OCI-LY1 (cell line): ENCODE results near the gene BMF.

Experiments
- H2AFZ ChIP-seq: fragments of 200-600 bp; sonication (generic), shearing (Covaris generic); 2 replicates; pipeline ENCODE4 v1.6.0; 2014; ENCODE audit warnings: antibody characterized with exemption, mild to moderate bottlenecking, low read length
- H3F3A ChIP-seq: fragments of 200-600 bp; sonication (generic), shearing (Covaris generic); 2 replicates; pipeline ENCODE4 v1.6.0; 2014; ENCODE audit warnings: mild to moderate bottlenecking, antibody characterized with exemption, low read length, moderate library complexity; ENCODE audit not compliant: insufficient read depth
- H3K27ac ChIP-seq: fragments of 200-600 bp; sonication (generic); 2 replicates; pipeline ENCODE4 v1.5.1; 2014; ENCODE audit warnings: low read length, mixed run types, mild to moderate bottlenecking, low read depth; ENCODE audit not compliant: poor library complexity, severe bottlenecking
- H3K27me3 ChIP-seq: fragments of 200-600 bp; sonication (generic); 2 replicates; pipeline ENCODE4 v1.6.0; 2014; ENCODE audit warnings: antibody characterized with exemption, mild to moderate bottlenecking, low read length, moderate library complexity; ENCODE audit not compliant: insufficient read depth
- H3K36me3 ChIP-seq: fragments of 200-600 bp; sonication (generic); 2 replicates; pipeline ENCODE4 v1.6.1; 2014; ENCODE audit warnings: mild to moderate bottlenecking, antibody characterized with exemption, low read length, moderate library complexity, mixed read lengths; ENCODE audit not compliant: insufficient read depth
- H3K4me1 ChIP-seq: fragments of 200-600 bp; sonication (generic); 2 replicates; pipeline ENCODE4 v1.5.1; 2014; ENCODE audit warnings: mild to moderate bottlenecking, low read length, moderate library complexity; ENCODE audit not compliant: insufficient read depth, severe bottlenecking
- H3K4me2 ChIP-seq: fragments of 200-600 bp; sonication (generic), shearing (Covaris generic); 2 replicates; pipeline ENCODE4 v1.6.1; 2014; ENCODE audit warnings: low read length
- H3K4me3 ChIP-seq: fragments of 200-600 bp; sonication (generic); 2 replicates; pipeline ENCODE4 v1.5.1; 2014; ENCODE audit warnings: low read length, low read depth, mild to moderate bottlenecking, mixed read lengths; ENCODE audit not compliant: poor library complexity, severe bottlenecking
- H3K79me2 ChIP-seq: fragments of 200-600 bp; shearing (Covaris generic); 2 replicates; pipeline ENCODE4 v1.6.1; 2016; ENCODE audit warnings: mixed run types, low read length, mixed read lengths; ENCODE audit not compliant: insufficient read depth
- H3K9ac ChIP-seq: fragments of 200-600 bp; sonication (generic), shearing (Covaris generic); 2 replicates; pipeline ENCODE4 v1.6.1; 2014; ENCODE audit warnings: mild to moderate bottlenecking, low read length, mixed read lengths
- H3K9me2 ChIP-seq: fragments of 200-600 bp; sonication (generic), shearing (Covaris generic); 2 replicates; pipeline ENCODE4 v1.6.1; 2014; ENCODE audit warnings: low read depth, mild to moderate bottlenecking, low read length, mixed read lengths
- H3K9me3 ChIP-seq: fragments of 200-600 bp; shearing (Covaris generic); 2 replicates; pipeline ENCODE4 v1.6.1; 2014; ENCODE audit warnings: low read length, mixed read lengths
- H4K20me1 ChIP-seq: fragments of 200-600 bp; sonication (generic), shearing (Covaris generic); 2 replicates; pipeline ENCODE4 v1.6.0; 2016; ENCODE audit warnings: mild to moderate bottlenecking, low read length; ENCODE audit not compliant: insufficient read depth
- EZH2 ChIP-seq: fragments of 200-600 bp; sonication (generic), shearing (Covaris generic); IDR thresholded peaks from 2 replicates; pipeline ENCODE4 v1.8.0; 2017; ENCODE audit warnings: borderline replicate concordance, mixed run types, mild to moderate bottlenecking, antibody characterized with exemption, low read length, moderate library complexity, mixed read lengths
- TF ChIP-seq, protein P1 (sequence below): fragments of 200-600 bp; sonication (generic), shearing (Covaris generic); IDR thresholded peaks from 2 replicates; pipeline ENCODE4 v1.5.1; 2017; ENCODE audit warnings: mild to moderate bottlenecking, antibody characterized with exemption, low read length, moderate library complexity, mixed read lengths

The BMF gene

DNA sequence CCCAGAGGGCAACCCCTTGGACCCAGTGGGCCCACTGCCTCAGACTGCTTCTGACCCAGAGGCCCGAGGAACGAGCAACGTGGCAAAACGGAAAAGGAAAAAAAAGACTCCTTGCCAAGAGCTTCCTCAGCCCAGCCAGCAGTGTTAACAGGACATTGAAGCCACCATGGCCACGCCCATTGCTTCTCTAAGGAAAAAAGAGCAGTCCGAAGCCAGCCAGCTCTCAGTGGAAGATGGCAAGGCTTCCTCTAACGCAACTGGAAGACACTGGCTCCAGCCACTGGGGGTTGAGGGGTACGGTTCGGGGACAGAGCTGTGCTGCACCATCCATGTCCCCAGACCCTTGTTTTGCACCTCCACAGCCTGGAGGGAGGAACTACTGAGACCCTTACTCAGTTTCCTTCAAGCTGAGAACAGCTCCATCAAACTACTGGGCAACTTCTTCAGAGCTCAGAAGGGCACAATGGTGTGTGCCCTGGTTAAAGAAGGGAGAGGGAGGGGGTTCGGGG is 10.7 kb downstream of the BMF start:
- Histone ChIP-seq H3K9me2 (no peaks in the 10 kb centered on the region), H3F3A (0 out of 2 replicates have a peak, but pooled peaks cover 8% of the 10 kb centered on the region), H4K20me1 (no peaks in the 10 kb centered on the region), H3K36me3 (peaks cover 45% of the 10 kb centered on the region; the same call in 1 of the 2 replicates), H3K9me3 (no peaks in the 10 kb centered on the region), H3K79me2 (no peaks in the 10 kb centered on the region), H3K4me3 (peak overlapping the region; percentile 23), H3K4me1 (peaks cover 100% of the 10 kb centered on the region), H2AFZ (no peak overlapping the region), H3K9ac (peak overlapping the region; percentile 67), H3K4me2 (peak overlapping the region; percentile 64), H3K27ac (peak overlapping the region; percentile 99), H3K27me3 (no peaks in the 10 kb centered on the region)
- TF ChIP-seq, protein P1, sequence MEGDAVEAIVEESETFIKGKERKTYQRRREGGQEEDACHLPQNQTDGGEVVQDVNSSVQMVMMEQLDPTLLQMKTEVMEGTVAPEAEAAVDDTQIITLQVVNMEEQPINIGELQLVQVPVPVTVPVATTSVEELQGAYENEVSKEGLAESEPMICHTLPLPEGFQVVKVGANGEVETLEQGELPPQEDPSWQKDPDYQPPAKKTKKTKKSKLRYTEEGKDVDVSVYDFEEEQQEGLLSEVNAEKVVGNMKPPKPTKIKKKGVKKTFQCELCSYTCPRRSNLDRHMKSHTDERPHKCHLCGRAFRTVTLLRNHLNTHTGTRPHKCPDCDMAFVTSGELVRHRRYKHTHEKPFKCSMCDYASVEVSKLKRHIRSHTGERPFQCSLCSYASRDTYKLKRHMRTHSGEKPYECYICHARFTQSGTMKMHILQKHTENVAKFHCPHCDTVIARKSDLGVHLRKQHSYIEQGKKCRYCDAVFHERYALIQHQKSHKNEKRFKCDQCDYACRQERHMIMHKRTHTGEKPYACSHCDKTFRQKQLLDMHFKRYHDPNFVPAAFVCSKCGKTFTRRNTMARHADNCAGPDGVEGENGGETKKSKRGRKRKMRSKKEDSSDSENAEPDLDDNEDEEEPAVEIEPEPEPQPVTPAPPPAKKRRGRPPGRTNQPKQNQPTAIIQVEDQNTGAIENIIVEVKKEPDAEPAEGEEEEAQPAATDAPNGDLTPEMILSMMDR, result no peak
- no peak for TF ChIP-seq EZH2

DNA sequence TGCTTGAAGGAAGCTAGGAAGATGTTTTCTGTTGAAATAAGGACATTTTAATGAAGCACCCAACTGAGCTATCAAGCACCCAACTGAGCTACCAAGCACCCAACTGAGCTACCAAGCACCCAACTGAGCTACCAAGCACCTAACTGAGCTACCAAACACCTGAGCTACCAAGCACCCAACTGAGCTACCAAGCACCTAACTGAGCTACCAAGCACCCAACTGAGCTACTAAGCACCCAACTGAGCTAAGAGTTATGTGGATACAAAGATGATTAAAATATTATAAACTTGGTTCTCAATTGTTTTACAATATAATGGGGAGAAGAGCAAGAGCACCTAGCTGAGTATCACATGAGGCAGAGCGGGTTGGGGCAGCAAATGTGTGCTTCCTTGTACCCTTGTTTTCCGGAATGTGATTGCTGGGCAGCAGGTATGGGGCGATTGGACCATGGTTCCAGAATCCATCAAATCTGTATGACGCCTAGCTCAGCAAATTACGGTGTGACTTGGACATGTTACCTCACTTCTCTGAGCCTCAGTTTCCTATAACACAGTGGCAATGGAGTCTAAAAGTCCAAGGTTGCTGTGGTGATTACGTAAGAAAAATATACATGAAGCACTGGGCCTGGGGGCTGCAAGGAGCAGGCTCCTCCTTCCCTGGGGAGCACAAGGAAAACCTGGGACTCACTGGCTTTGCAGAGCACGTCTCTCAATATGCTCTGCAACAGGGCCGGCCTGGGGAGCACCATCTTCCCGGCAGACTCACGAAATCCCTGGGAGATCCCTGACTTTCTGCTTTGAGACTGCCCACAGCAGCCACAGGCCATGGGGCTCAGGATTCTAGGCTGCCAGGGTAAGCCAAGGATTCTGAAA is 11.3 kb downstream of the BMF start:
- Histone ChIP-seq H3K9me3 (no peaks in the 10 kb centered on the region), H3K79me2 (no peaks in the 10 kb centered on the region), H2AFZ (no peak overlapping the region), H3K9ac (peak overlapping the region; percentile 67), H3K36me3 (peaks cover 38% of the 10 kb centered on the region; the same call in 1 of the 2 replicates), H4K20me1 (no peaks in the 10 kb centered on the region), H3F3A (0 out of 2 replicates have a peak, but pooled peaks cover 8% of the 10 kb centered on the region), H3K4me1 (peaks cover 100% of the 10 kb centered on the region), H3K4me2 (peak overlapping the region; percentile 64), H3K27ac (peak overlapping the region; percentile 99), H3K27me3 (no peaks in the 10 kb centered on the region), H3K9me2 (no peaks in the 10 kb centered on the region), H3K4me3 (peak overlapping the region; percentile 23)
- TF ChIP-seq, protein P1, result no peak
- no peak for TF ChIP-seq EZH2

DNA sequence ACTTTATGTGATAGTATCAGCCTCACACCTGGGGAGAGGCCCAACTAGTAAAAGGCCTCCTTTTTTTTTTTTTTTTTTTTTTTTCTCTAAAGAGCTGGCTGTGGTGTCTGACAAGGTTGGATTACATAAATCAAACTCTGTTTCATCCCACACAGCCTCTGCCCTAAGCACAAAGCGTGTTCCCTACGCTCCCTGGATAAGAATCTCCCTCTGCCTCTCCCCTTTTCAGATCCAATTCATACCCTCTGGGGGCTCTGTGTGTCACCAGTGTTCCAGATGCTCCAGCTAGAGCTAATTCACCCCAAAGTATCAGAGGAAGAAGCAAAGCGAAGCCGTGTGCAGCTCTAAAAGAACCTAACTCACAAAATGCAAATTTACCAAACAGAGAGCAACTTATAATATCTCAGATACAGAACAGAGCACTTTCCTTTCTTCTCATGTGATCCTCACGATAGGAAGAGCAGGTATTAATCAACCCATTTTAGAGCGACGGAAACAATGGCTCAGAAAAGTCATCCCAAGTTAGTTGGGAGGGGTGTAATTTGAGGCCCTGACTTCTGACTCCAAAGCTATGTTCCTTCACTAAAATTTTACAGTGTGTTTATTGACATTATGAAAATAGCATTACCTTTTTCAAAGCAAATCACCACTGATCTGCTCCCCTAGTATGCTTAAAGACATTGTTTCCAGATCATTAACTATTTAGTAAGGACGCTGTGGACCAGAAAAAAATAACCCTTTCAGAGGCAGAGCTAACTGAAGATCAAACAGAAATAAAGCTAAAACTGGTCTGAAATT is 12.4 kb downstream of the BMF start:
- Histone ChIP-seq H3K4me1 (peaks cover 100% of the 10 kb centered on the region), H3K36me3 (peaks cover 39% of the 10 kb centered on the region; the same call in 1 of the 2 replicates), H3K4me2 (peak overlapping the region; percentile 57), H3K79me2 (no peaks in the 10 kb centered on the region), H3K9me3 (no peaks in the 10 kb centered on the region), H3K27me3 (no peaks in the 10 kb centered on the region), H2AFZ (no peak overlapping the region), H3K9ac (peak overlapping the region; percentile 61), H3K4me3 (peak overlapping the region; percentile 8), H4K20me1 (no peaks in the 10 kb centered on the region), H3K27ac (peak overlapping the region; percentile 99), H3K9me2 (no peaks in the 10 kb centered on the region), H3F3A (0 out of 2 replicates have a peak, but pooled peaks cover 8% of the 10 kb centered on the region)
- TF ChIP-seq, protein P1, result no peak
- TF ChIP-seq EZH2, result no peak
